ENCODE data around the gene HMGN2.

DNA sequence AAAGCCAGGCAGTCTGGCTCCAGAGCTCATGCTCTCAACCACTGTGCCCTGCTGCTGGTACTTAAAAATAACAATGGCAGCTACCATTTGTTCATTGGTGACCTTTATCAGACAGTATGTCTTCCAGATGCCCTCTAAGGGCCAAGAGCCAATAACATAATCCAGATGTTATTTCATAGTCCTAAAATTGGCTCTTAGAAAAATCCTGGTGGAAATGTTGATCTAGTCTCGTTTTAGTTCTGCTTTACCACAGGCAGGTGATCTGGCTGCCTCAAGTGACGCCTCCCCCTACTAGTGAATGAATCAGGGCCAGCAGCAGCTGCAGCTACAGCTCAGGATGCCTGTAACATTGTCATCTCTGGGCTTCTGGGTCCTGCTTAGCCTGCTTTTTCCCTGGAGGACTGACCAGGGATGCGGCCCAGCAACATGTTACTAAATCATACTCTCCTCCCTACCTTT is 12.6 kb upstream of the HMGN2 start:
- TF ChIP-seq, protein P1, sequence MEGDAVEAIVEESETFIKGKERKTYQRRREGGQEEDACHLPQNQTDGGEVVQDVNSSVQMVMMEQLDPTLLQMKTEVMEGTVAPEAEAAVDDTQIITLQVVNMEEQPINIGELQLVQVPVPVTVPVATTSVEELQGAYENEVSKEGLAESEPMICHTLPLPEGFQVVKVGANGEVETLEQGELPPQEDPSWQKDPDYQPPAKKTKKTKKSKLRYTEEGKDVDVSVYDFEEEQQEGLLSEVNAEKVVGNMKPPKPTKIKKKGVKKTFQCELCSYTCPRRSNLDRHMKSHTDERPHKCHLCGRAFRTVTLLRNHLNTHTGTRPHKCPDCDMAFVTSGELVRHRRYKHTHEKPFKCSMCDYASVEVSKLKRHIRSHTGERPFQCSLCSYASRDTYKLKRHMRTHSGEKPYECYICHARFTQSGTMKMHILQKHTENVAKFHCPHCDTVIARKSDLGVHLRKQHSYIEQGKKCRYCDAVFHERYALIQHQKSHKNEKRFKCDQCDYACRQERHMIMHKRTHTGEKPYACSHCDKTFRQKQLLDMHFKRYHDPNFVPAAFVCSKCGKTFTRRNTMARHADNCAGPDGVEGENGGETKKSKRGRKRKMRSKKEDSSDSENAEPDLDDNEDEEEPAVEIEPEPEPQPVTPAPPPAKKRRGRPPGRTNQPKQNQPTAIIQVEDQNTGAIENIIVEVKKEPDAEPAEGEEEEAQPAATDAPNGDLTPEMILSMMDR (IDR thresholded peaks at IDR 0.05): no peak
- no peak for TF ChIP-seq ZFX (IDR thresholded peaks at IDR 0.05; ENCODE audit: borderline replicate concordance)
